GM18909 (cell line): ENCODE data around the gene IRAK1.
A peak's percentile ranks its signal among the peaks of the same experiment; 100 is the strongest.

Source experiments
- ATAC-seq: cut with Tn5 transposase; IDR thresholded peaks from one replicate; pipeline ENCODE4 v1.9.1; 2021; ENCODE audit warnings: mild to moderate bottlenecking; ENCODE audit not compliant: unreplicated experiment, poor library complexity

The IRAK1 gene

DNA sequence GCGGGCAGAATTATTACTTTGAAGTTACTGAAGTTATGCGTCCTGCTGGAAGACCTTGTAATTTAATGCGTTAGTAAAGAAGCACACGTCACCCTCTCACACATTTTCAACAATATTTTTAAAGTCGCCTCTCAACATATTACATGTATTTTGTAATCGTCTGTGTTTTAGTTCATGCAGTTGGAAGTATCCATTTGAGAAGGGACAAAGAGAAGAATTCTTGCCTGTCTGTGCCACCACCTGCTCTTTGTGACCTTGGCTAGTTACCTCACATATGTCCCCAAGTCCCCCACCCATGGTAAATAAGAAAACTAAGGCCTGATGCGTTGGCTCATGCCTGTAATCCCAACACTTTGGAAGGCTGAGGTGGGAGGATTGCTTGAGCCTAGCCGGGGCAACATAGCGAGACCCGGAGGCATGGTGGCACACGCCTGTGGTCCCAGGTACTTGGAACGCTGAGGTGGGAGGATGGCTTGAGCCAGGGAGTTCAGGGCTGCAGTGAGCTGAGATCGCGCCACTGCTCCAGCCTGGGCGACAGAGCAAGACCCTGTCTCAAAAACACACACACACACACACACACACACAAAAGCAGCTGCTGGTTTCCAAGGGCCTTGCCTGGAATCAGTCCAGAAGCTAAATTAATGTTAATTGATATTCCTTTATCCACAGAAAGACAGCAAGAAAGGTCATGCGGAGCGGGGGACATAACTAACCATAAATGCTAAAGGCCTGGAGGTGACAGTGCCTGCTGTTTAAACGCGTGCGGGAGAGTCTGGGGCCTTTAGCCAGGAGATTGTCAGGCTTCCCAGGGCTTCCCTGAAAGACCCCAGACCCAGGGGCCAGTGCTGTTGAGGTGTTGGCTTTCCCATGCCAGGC lies 46.3 kb downstream of the IRAK1 start:
- ATAC-seq = no peak

DNA sequence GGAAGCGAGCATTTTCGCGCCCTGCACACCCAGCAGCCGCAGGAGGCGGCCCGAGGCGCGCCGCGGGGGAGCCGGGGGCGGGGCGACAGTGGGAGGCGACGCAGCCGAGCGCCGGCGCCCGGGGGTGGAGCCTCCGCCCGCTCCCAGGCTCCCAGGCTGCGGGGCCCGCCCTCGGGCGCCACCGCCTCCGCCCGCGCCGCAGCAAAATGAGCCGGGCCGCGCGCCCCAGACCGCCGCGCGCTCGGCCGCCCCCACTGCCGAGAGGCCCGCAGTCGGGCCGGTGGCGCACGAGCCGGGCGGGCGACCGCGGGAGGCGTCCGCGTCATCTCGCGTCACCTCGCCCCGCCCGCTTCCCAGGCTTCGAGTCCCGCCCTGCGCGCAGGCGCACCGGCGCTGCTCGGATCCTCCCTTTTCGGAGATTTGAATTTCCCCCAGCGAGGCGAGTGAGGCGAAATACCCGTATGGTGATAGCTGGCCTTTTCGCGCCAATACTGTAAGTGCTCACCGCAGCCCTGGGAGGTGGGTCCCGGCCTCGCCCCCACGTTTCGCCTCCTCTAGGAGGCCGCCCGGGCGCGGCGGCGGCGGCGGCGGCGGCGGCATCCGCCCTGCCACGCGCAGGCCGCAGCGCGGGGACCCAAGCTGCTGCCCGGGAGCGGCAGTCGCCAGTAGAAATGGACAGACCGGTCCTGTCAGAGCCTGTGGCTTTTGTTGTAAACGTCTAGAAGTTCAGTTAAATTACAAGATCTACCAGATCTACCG lies 47.2 kb downstream of the IRAK1 start, which contains the start of gene TMEM187:
TMEM187 (plus strand) TSS at position 387 of the 759 bp plus-strand sequence. CDS start 9,309 bp downstream, outside the sequence.
- ATAC-seq = peak; percentile 63

DNA sequence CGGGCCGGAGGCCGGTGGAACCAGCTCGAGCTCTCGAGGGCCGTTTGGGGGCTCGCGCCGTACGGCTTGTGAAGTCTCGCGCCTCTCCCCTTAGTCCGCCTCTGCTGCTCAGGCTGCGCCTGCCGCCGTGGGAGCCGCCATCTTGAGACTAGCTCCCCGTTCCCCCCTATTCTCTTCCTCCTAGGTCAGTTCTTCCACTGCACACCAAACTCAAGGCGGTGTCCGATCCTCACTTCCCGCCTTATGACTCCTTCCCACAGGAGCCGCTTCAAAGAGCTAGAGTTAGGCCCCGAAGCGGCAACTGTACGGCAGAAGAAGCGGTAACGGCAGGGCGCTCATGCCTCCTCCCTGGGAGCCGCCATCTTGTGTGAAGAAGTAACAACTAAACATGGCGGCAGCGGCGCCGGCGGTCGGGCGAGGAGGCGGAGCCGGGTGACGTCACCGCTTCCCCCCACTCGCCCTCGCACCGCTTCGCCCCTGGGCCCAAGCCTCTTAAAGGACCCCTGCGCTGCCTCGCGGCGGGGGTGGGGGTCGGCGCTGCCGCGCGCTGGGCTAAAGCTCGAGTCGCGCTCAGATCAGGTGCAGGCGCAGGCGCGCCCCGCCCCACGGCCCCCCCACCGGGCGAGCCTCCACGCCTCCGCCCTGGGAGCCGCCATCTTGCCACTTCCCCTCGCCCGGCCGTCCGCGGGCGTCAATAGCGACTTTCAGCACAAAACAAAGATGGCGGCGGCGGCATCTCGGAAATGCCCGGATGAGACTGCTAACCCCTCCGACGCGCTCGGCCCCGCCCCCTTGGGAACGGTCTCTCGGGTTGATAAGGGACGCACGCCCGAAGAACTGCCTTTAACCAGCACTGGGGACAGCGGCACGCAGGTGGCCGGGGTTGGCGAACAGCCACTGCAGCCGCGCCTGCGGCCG lies 48.0 kb downstream of the IRAK1 start, which contains the start of gene HCFC1:
HCFC1 (minus strand) TSS at position 369 of the 918 bp plus-strand sequence. CDS start 978 bp downstream, outside the sequence.
- peak; percentile 50 for ATAC-seq

DNA sequence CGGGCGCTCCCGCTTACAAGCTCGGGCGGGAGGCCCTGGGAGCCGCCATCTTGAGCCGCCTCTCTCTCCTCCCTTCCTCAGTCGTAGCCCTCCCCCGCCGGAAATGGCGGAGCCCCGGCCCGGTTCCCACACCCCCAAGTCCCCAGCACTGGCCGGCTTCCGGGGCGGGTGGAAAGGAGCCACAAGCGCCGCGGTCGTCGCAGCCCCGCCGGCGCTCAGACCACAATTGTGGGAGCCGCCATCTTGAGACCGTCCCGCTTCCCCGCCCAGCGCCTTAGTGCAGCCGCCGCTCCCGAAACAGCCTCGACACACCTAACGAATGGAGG lies 48.6 kb downstream of the IRAK1 start:
- peak; percentile 52 for ATAC-seq

DNA sequence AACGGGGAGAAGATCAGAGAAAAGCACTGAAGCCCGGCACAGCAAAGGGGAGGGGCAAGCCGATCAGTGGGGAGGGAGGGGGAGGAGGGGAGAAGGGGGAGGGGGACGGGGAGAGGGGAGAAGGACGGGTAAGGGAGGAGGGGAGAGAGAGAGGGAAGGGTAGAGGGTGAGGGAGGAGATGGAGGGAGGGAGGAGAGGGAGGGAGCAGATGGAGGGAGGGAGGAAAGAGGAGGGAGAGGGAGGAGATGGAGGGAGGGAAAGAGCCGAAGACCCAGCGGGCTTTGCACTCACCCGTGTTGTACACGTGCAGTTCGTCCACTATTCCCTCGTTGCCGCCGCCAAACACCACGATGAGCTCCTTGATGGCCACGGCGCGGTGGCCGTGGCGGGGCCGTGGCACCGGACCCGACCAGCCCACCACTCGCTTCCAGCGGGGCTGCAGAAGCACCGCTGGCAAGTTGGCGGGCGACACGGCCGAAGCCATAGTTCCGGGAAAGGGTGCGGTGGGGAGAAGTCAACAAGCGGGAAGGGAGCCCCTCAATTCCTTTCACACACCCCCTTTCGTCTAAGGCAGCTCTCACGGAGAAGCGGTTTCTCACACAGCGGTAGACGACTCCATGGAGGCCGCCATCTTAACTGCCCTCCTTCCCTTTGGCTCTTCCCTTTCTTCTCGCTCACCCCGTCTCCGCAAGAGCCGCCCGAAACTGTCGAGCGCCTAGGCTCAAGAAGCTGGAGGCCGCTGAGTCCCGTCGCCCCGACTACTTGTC lies 49.2 kb downstream of the IRAK1 start:
- peak; percentile 7 for ATAC-seq

DNA sequence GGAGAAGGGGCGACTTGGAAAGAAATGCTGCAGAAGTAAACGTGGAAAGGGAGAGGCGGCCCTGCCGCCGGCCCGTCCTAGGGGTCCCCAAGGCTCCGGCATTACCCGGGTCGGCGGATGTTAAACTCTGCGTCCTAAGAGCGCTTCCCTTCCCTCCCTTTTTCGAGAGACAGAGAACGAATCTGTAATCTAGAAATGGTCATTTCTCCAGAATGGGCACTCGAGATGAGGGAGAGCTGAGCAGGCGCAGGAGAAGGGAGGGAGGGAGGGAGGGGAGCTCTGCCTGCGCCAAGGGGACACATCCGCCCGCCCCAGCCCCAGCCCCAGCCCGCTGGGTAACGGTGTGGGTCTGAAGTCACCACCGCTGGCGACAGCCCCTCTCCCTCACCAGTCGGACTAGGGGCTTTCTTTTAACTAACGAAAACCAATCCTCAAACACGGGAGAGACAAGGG lies 49.8 kb downstream of the IRAK1 start:
- no peak for ATAC-seq

DNA sequence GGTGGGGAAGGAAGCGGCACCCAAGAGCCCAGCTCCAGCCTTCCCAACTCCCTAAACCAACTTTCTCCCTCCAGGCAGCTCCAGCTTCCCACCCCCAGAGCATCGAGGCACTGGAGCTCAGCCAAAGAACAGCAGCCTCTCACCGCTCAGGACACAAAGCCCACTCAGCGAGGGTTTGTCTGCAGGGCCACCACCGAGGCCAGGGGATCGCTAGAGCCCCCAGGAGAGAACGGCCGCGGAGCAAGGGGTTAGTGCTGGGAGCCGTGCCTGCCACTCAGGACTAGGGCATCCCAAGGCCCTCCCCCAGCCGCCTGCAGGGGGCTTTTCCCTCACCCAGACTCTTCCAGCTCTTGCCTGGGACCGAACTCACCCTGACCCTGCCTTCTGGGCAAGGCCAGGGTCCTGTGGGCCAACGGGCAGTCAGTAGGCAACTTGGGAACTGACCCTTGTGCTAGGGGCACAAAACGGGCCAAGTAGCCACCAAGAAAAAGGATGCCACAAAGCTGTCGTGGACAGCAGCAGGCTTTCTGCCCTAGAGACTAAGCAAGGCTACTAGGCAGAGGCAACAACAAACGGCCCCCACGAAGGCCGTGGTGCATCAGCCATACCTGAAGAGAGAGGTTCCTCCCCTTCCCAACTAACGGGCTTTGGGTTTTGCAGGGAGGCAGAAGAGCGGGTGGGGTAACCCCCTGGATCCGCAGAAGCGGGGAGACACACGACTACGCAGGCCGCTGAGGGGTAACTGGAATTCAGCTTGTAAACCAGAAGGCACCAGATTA lies 50.4 kb downstream of the IRAK1 start:
- no peak for ATAC-seq

DNA sequence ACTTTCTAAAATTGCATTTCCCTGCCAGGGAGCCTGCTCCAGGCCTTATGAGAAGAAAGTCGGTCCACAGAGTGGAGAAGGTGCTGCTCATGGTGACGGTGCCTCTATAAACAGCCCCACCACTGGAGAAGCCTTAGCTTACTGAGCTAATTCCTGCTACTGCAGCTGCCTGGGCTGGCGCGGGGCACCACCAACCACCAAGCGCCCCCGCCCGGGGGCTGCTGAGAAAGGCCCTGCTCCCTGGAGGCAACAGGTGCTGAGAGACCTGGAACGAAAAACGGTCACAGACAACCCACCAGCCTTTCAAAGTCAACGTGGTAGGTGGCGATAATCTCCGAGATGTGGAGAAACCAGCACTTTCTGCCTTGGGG lies 51.0 kb downstream of the IRAK1 start:
- no peak for ATAC-seq

DNA sequence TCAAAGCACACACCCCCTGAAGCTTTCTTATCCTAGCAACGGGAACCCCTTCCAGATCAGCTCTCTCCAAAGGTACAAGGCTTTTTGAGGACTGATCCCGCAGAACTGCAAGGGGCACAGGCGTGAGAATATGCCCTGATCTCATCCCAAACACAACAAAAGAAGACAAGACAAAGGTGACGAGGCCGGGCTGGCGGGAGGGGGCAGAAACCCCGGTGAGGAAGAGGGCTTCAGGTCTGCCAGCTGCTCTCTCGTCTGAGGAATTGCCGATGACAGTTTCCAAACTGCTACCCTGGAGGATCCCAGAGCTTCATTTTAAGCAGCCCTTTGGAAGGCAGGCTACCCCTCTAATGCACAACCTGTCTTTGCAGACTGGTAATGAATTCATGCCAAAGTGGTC lies 51.4 kb downstream of the IRAK1 start:
- ATAC-seq = no peak

DNA sequence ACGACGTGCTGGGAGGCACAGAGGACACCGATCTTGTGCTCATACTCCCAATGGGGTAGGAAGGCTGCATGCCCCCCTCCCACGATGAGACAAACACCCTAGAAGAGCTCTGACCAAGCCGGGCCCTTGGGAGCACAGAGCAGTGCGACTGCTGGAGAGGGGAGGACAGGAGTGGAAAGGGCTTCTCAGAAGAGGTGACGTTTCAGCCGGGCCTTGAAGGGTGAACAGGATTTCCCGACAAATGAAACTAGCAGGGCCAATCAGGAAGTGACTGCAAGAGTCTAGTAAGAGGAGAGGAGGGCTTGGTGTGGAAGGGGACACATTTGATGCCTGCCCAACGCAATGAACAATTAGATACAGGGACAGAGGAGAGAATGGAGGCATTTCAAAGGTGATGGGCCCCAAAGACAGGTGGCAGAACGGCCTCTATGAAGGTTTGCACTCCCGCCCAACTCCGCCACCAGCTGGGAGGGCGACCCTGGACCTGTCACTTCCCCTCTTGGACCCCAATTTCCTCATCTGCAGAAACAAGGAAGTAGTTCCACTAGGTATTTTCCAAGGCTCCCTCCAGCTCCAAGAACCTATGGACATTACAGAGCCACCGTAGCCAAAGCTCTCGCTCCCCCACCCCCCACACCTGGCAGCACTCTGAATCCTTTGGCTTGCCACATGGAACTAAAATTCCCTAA lies 52.0 kb downstream of the IRAK1 start:
- no peak for ATAC-seq

DNA sequence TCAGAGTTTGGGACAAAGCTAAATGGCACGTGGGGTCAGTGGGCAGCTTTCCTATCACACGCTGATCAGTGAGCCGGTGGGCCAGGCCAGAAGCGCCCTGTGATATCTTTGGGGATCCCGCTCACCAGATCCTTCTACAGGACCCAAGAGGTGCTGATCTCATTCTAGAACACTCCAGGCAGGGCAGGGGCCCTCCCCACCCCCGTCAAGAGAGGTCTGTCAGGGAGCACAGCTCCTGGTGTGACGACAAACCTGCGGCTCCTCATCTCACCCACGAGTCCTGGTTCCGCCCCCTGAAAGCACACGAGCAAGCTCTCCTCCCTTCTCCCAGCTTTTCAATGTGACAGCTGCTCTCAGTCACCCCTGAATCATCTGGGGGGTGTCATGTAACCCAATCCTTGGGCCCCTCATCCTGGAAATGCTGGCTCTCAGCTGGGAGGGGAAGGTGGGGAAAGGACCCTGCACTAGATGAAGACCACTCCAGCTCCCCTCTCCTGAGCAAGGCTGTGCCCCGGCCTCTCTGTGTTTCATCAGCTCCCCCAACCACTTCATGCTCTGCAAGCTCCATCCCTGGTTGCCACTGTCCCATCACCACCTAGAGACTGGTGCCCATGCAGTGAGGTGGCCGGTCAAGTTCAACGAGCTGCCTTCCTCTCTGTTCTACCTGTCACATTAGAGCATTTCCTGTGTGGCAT lies 52.7 kb downstream of the IRAK1 start:
- no peak for ATAC-seq

DNA sequence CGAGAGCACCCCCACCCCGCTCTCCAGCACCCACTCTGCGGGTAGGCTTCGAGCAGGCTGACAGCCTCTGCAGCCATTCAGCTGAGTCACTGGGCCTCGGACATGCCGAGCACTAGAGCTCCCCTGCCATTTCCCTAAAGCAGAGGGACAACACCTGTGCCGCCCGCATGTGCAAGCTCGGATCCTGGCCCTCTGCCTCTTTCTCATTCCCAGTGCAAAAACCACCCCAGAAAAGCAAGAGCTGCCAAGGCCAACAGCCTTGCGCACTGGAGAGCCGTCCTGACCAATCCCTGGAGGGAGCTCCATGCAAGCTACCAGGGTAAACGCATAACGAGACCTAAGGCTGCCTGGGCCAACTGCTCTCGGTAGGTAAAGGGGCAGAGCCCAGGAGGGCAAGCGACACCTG lies 53.4 kb downstream of the IRAK1 start:
- no peak for ATAC-seq

DNA sequence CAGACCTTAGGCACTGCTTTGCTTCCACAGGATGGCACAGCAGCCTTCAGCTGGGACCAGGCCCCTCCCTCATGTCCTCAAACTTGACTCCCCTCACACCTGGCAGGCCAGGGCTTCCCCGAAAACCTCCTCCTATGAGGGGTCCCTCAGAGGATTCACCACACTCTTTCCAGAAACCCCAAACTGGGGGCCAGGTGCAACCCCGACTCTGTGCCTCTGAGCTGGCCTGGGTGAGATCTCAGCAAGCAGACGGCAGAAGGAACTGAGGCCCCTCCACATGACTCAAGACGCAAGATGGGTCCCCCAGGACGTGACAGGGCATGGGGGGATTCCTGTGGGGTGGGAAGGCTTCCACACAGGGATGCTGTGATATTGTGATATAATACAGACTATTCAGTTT lies 54.3 kb downstream of the IRAK1 start:
- ATAC-seq = no peak

DNA sequence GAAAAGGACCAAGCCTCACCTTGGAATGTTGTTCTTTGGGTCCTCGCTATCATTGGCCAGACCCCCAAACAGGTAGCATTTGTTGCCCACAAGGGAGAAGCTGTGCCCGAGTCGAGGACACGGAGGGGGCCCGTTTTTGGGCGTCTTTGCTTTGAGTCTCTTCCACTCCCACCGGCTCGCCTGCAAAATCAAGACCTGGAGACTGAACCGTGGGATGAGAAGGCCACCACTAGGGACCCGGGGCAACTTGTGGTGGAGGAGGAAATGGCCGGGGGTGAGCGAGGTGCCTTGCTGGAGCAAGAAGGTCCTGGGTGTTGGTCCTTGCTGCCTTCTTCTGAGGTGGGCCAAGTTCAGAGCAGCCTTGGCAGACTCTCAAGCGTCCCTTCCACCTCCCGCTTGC lies 55.6 kb downstream of the IRAK1 start:
- ATAC-seq = no peak

DNA sequence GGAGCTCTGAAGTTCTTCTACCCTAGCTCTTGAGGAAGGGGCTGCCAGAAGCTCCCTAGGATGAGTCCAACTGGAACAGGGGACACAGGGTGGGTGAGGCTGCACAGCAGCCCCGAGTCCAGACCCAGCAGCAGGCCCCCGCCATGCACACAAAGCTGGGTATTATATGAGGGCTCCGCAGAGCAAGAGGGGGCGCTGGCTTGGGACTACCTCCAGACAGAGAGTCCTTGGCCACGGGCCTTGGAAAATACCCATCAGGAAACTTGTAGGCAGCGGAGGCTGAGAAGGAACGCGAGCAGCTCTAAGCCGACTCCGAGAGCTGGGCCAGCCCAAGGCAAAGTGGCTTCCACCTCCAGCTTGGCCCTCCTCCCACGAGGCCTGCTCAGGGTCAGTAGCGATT lies 56.2 kb downstream of the IRAK1 start:
- no peak for ATAC-seq

DNA sequence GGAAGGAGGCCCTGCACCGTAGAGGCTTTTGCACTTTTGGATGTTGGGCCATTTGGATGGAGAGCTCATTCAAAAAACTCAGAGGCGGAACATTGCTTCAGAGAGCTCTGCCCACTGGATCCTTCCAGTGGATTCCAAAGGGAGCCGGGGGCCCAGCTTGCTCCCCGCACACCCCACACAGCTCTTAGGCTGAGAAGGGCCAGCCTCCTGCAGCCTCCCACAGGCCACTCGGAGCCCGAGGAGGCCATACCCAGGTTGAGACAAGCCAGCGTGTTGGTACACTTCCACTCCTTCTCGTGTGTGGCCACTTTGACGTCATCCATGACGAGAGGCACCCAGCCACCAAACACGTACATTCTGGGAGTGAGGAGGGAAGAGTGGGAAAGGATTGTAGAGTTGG lies 58.4 kb downstream of the IRAK1 start:
- ATAC-seq = no peak

DNA sequence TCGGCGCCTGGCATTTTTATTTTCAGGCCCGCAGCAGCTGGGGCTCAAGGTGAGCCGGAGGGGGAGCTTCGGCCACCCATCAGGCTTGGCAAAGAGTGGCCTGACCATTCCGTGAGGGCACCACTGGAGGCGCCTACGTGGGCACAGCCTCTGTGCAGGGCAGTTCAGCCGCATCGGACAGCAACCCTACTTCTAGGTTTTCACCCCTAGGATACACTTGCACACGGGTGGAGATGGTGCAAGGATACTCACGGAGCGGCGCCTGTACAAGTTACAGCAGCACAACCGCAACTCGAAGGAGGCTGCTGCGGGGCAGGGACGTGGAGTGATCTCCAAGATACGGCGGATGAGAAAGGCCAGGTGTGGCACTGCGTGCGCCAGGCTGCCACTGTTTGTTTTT lies 58.9 kb downstream of the IRAK1 start:
- ATAC-seq = no peak
